CD14-positive monocyte (primary cell): ENCODE data around the gene ZFX. TPM values are rescaled to one million over a fixed set of nuclear protein-coding genes. Genes with fewer than 3 reads are reported as not detected.
A peak's percentile ranks its signal among the peaks of the same experiment; 100 is the strongest.

Source experiments
- DNase-seq, 3 donors: peaks; one replicate each; pipeline ENCODE4 v3.0.0-alpha.2; 2011 to 2022
- H2AFZ ChIP-seq: 2 replicates; pipeline ENCODE4 v1.6.0; 2012; ENCODE audit warnings: mild to moderate bottlenecking, low read depth, low read length, inconsistent platforms; ENCODE audit not compliant: insufficient read depth, poor library complexity, severe bottlenecking
- H3K27ac ChIP-seq, 2 donors: 1 replicate in 1 of 2; 2 replicates in 1 of 2; pipeline ENCODE4 v1.5.1; 2012 to 2013; ENCODE audit warnings: low read length in 2 of 2, control low read depth in 1 of 2, inconsistent platforms in 1 of 2, low read depth in 1 of 2, mild to moderate bottlenecking in 1 of 2
- H3K27me3 ChIP-seq, 2 donors: one replicate each; pipeline versions ENCODE4 v1.6.0 to v1.6.1; 2011 to 2013; ENCODE audit warnings: low read length in 2 of 2; ENCODE audit not compliant: control insufficient read depth in 2 of 2, insufficient read depth in 2 of 2
- H3K36me3 ChIP-seq, 2 donors: replicated peaks in 1 of 2; 1 replicate in 1 of 2; 2 replicates in 1 of 2; pipeline versions ENCODE4 v1.5.1 to v1.6.1; 2012 to 2013; ENCODE audit warnings: low read length in 2 of 2, control low read depth in 1 of 2, inconsistent platforms in 1 of 2, mild to moderate bottlenecking in 1 of 2; ENCODE audit not compliant: insufficient read depth in 2 of 2, control insufficient read depth in 1 of 2
- H3K4me1 ChIP-seq, 2 donors: 1 replicate in 1 of 2; 2 replicates in 1 of 2; pipeline versions ENCODE4 v1.5.1 to v1.6.1; 2012 to 2013; ENCODE audit warnings: low read length in 2 of 2, control low read depth in 1 of 2, inconsistent platforms in 1 of 2, mild to moderate bottlenecking in 1 of 2, moderate library complexity in 1 of 2; ENCODE audit not compliant: insufficient read depth in 2 of 2, control insufficient read depth in 1 of 2
- H3K4me2 ChIP-seq: replicated peaks from 2 replicates; pipeline ENCODE3; 2012; ENCODE audit warnings: low read length, moderate library complexity, mild to moderate bottlenecking; ENCODE audit not compliant: poor library complexity, severe bottlenecking; ENCODE audit errors: extremely low read depth
- H3K4me3 ChIP-seq, 3 experiments: fragments of 200-600 bp in 1 of 3; sonication (generic) in 1 of 3; replicated peaks in 1 of 3; 1 replicate in 2 of 3; 2 replicates in 1 of 3; pipeline ENCODE4 v1.5.1; 2011 to 2013; ENCODE audit warnings: low read length in 3 of 3, mild to moderate bottlenecking in 3 of 3, control low read depth in 2 of 3, low read depth in 2 of 3, inconsistent platforms in 1 of 3, moderate library complexity in 1 of 3
- H3K79me2 ChIP-seq: 2 replicates; pipeline ENCODE4 v1.6.0; 2012; ENCODE audit warnings: mild to moderate bottlenecking, control low read depth, inconsistent platforms, low read length, moderate library complexity; ENCODE audit not compliant: insufficient read depth
- H3K9ac ChIP-seq: 2 replicates; pipeline ENCODE4 v1.6.0; 2017; ENCODE audit warnings: low read length, mild to moderate bottlenecking; ENCODE audit not compliant: insufficient read depth, poor library complexity, severe bottlenecking
- H3K9me3 ChIP-seq, 2 donors: replicated peaks in 1 of 2; 1 replicate in 1 of 2; 2 replicates in 1 of 2; pipeline versions ENCODE4 v1.5.1 to v1.6.1; 2012 to 2013; ENCODE audit warnings: low read length in 2 of 2, control low read depth in 1 of 2; ENCODE audit not compliant: control insufficient read depth in 1 of 2, insufficient read depth in 1 of 2
- H4K20me1 ChIP-seq: 2 replicates; pipeline ENCODE4 v1.6.0; 2012; ENCODE audit warnings: mild to moderate bottlenecking, low read length, control low read depth, moderate library complexity; ENCODE audit not compliant: insufficient read depth
- H3K27ac Mint-ChIP-seq, 7 donors: one replicate each; pipeline ENCODE4 v1.8.0; 2020; ENCODE audit warnings: mild to moderate bottlenecking in 7 of 7, mixed read lengths in 7 of 7, moderate library complexity in 6 of 7, inconsistent platforms in 2 of 7
- H3K27me3 Mint-ChIP-seq, 3 donors: one replicate each; pipeline ENCODE4 v1.8.0; 2021 to 2022; ENCODE audit warnings: low read depth in 3 of 3, mild to moderate bottlenecking in 3 of 3, mixed read lengths in 3 of 3, moderate library complexity in 3 of 3, inconsistent platforms in 1 of 3
- H3K36me3 Mint-ChIP-seq, 2 donors: one replicate each; pipeline ENCODE4 v1.8.0; 2020; ENCODE audit warnings: mixed read lengths in 2 of 2, inconsistent platforms in 1 of 2, mild to moderate bottlenecking in 1 of 2
- H3K4me1 Mint-ChIP-seq: one replicate; pipeline ENCODE4 v1.8.0; 2020; ENCODE audit warnings: mild to moderate bottlenecking, mixed read lengths
- H3K4me3 Mint-ChIP-seq, 2 donors: one replicate each; pipeline ENCODE4 v1.8.0; 2020; ENCODE audit warnings: mild to moderate bottlenecking in 2 of 2, mixed read lengths in 2 of 2, moderate library complexity in 1 of 2
- H3K9me3 Mint-ChIP-seq, 7 donors: one replicate each; pipeline ENCODE4 v1.8.0; 2020 to 2022; ENCODE audit warnings: mixed read lengths in 7 of 7, mild to moderate bottlenecking in 6 of 7, moderate library complexity in 6 of 7, inconsistent platforms in 2 of 7
- CTCF ChIP-seq: fragments of 200-600 bp; IDR thresholded peaks from one replicate; pipeline ENCODE4 v1.8.0; 2022; ENCODE audit warnings: antibody characterized with exemption, mild to moderate bottlenecking
- WGBS: methylation state at CpG from one replicate; pipeline ENCODE4 v1.1.5; 2013; ENCODE audit warnings: missing lambda C conversion rate; ENCODE audit not compliant: insufficient coverage; 5-methylcytosine and 5-hydroxymethylcytosine counted together
- intact Hi-C, 2 donors: fragments of 100-400 bp; cut with micrococcal nuclease; formaldehyde crosslinking; loops; one replicate each; pipeline versions ENCODE4 v1.15.0 to v1.15.1; 2023
- polyA plus RNA-seq, 3 donors: library from polyadenylated mRNA; depleted of rRNA in 1 of 3; unstranded in 2 of 3; stranded (reverse) in 1 of 3; fragments of 300-500 nt in 2 of 3; fragments of >200 nt in 1 of 3; fragmentation: Illumina TruSeq in 2 of 3; gene quantifications; 1 replicate in 2 of 3; 2 replicates in 1 of 3; pipeline ENCODE4 v1.2.3, GENCODE V29; 2012 to 2021

ZFX gene
- polyA plus RNA-seq, 3 donors: 22.3 to 31.1 (median 30.2) TPM

DNA sequence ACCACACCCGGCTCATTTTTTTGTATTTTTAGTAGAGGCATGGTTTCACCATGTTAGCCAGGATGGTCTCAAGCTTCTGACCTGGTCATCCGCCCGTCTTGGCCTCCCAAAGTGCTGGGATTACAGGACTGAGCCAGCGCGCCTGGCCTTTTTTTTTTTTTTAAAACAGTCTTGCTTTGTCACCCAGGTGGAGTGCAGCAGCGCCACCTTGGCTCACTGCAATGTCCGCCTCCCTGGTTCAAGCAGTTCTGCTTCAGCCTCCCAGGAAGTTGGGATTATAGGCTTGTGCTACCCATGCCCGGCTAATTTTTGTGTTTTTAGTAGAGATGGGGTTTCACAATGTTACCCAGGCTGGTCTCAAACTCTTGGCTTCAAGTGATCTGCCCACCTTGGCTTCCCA lies 28.9 kb downstream of the ZFX start:
- Histone ChIP-seq H3K9me3 (no peaks in the 10 kb centered on the region), H3K4me2 (no peak overlapping the region), H3K79me2 (peaks cover 89% of the 10 kb centered on the region), H3K36me3 (peaks cover 42 to 94% of the 10 kb centered on the region in 2 donors), H3K27ac (no peak overlapping the region), H3K9ac (no peak overlapping the region), H3K4me3 (no peak overlapping the region), H2AFZ (no peak overlapping the region), H4K20me1 (peaks cover 98% of the 10 kb centered on the region), H3K4me1 (no peaks in the 10 kb centered on the region), H3K27me3 (no peaks in the 10 kb centered on the region)
- intact Hi-C loops: no loop called here
- no peaks in the 10 kb centered on the region for H3K4me1 Mint-ChIP-seq
- no peak for DNase-seq
- WGBS: 100% methylated on average over 2 of the region's 8 CpGs
- peaks cover 0 to 2% (median 0%) of the 10 kb centered on the region in 3 donors for H3K27me3 Mint-ChIP-seq
- no peaks in the 10 kb centered on the region for H3K9me3 Mint-ChIP-seq
- H3K27ac Mint-ChIP-seq: no peak overlapping the region
- no peak for TF ChIP-seq CTCF
- no peak overlapping the region for H3K4me3 Mint-ChIP-seq
- H3K36me3 Mint-ChIP-seq: peaks cover 24 to 67% of the 10 kb centered on the region in 2 donors

GRCh38 chrX:24184018-24184417 lies 34.5 kb downstream of the ZFX start:
- H3K36me3 Mint-ChIP-seq: peaks cover 17 to 53% of the 10 kb centered on the region in 2 donors

More at GRCh38 chrX:24184018-24184417, 34.5 kb downstream of the ZFX start:
- no peak for DNase-seq
- Histone ChIP-seq H3K4me2 (no peak overlapping the region), H3K9me3 (no peaks in the 10 kb centered on the region), H3K27me3 (no peaks in the 10 kb centered on the region), H3K79me2 (peaks cover 99% of the 10 kb centered on the region), H3K27ac (peak overlapping the region in 1 of 2 donors; percentile 57), H3K9ac (no peak overlapping the region), H3K4me1 (peaks cover 0 to 4% of the 10 kb centered on the region in 2 donors), H3K4me3 (no peak overlapping the region), H3K36me3 (peaks cover 25 to 81% of the 10 kb centered on the region in 2 donors), H4K20me1 (peaks cover 100% of the 10 kb centered on the region), H2AFZ (no peak overlapping the region)
- peak overlapping the region in 6 of 7 donors; percentile 32 to 86 (median 53) for H3K27ac Mint-ChIP-seq
- H3K9me3 Mint-ChIP-seq: no peaks in the 10 kb centered on the region
- intact Hi-C loops: no loop called here
- peaks cover 13% of the 10 kb centered on the region for H3K4me1 Mint-ChIP-seq
- WGBS: no CpG with 5 or more reads among the region's 5 CpGs
- no peak overlapping the region for H3K4me3 Mint-ChIP-seq
- H3K27me3 Mint-ChIP-seq: no peaks in the 10 kb centered on the region
- no peak for TF ChIP-seq CTCF
